Spinal cord (tissue), 10 donors: ENCODE results near the gene PROM1. TPM values are rescaled to one million over a fixed set of nuclear protein-coding genes. Genes with fewer than 3 reads are reported as not detected.

Experiments
- DNase-seq, 6 donors: peaks; one replicate each; pipeline versions ENCODE4 v3.0.0 to v3.0.0-alpha.2; 2013 to 2015; ENCODE audit warnings: low spot score in 6 of 6, low read depth in 4 of 6
- H3K27ac ChIP-seq: one replicate; pipeline ENCODE4 v1.5.1; 2013; ENCODE audit warnings: low read depth, low read length, control low read depth
- H3K27me3 ChIP-seq: one replicate; pipeline ENCODE4 v1.6.1; 2013; ENCODE audit warnings: low read length; ENCODE audit not compliant: control insufficient read depth, insufficient read depth
- H3K36me3 ChIP-seq: one replicate; pipeline ENCODE4 v1.6.1; 2013; ENCODE audit warnings: low read length; ENCODE audit not compliant: control insufficient read depth, insufficient read depth
- H3K4me1 ChIP-seq: one replicate; pipeline ENCODE4 v1.6.1; 2013; ENCODE audit warnings: low read length; ENCODE audit not compliant: control insufficient read depth, insufficient read depth
- H3K4me3 ChIP-seq: one replicate; pipeline ENCODE4 v1.5.1; 2013; ENCODE audit warnings: low read depth, low read length, control low read depth
- H3K9me3 ChIP-seq: one replicate; pipeline ENCODE4 v1.6.1; 2013; ENCODE audit warnings: low read length; ENCODE audit not compliant: control insufficient read depth, insufficient read depth
- WGBS: methylation state at CpG from one replicate; pipeline ENCODE4 v1.1.5; 2013; ENCODE audit warnings: missing lambda C conversion rate; ENCODE audit not compliant: insufficient coverage; 5-methylcytosine and 5-hydroxymethylcytosine counted together
- polyA plus RNA-seq, 2 donors: library from polyadenylated mRNA; unstranded; fragments of 120-200 nt; gene quantifications; one replicate each; pipeline ENCODE4 v1.2.1, GENCODE V29; 2013; ENCODE audit not compliant: insufficient read length in 2 of 2
- total RNA-seq, 2 donors: library from RNA; depleted of rRNA in 1 of 2; stranded (reverse); fragments of 120-200 nt in 1 of 2; fragments of >200 nt in 1 of 2; gene quantifications; one replicate each; pipeline versions ENCODE4 v1.2.3 to v1.2.4, GENCODE V29; 2013 to 2014
- donor health status: healthy.

The PROM1 gene
- total and polyA plus RNA-seq, 4 donors, result 18.8 to 58.0 (median 46.5) TPM

DNA sequence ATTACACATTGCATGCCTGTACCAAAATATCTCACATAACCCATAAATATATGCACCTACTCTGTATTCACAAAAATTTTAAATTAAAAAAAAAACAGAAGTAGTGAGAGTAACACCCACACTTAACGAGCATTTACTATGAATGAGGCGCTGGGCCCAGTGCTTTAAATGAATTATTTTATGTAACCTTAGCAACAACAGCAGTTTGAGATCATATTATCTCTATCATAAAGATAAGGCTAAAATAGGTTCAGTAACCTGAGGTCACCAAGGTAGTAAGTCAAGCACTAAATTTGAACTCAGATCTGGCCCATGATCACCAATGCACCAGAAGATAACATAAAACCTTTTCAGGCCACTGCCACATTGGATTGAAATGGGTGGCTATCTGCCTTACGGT, 5.3 kb upstream of the PROM1 start:
- WGBS, result no CpG with 5 or more reads among the region's 3 CpGs
- Histone ChIP-seq H3K27me3 (peaks cover 3% of the 10 kb centered on the region), H3K36me3 (no peaks in the 10 kb centered on the region), H3K27ac (no peak overlapping the region), H3K9me3 (no peaks in the 10 kb centered on the region), H3K4me3 (no peak overlapping the region), H3K4me1 (no peaks in the 10 kb centered on the region)
- no peak for DNase-seq

DNA sequence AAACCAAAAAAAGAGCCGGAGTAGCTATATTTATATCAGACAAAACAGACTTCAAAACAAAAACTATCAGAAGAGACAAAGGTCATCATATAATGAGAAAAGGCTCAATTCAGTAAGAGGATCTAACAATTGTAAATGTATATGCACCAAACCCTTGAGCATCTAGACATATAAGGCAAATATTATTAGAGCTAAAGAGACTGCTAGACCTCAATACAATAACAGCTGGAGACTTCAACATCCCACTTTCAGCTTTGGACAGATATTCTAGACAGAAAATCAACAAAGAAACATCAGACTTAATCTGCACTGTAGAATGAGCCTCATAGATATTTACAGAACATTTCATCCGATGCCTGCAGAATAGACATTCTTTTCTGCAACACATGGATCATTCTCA, 4.8 kb upstream of the PROM1 start:
- no peaks in the 10 kb centered on the region for H3K9me3 ChIP-seq
- WGBS, result 86% methylated on average over 1 of the region's 2 CpGs
- no peak overlapping the region for H3K27ac ChIP-seq
- peaks cover 5% of the 10 kb centered on the region for H3K4me1 ChIP-seq
- H3K36me3 ChIP-seq, result no peaks in the 10 kb centered on the region
- DNase-seq, result no peak
- H3K4me3 ChIP-seq, result no peak overlapping the region
- peaks cover 8% of the 10 kb centered on the region for H3K27me3 ChIP-seq

DNA sequence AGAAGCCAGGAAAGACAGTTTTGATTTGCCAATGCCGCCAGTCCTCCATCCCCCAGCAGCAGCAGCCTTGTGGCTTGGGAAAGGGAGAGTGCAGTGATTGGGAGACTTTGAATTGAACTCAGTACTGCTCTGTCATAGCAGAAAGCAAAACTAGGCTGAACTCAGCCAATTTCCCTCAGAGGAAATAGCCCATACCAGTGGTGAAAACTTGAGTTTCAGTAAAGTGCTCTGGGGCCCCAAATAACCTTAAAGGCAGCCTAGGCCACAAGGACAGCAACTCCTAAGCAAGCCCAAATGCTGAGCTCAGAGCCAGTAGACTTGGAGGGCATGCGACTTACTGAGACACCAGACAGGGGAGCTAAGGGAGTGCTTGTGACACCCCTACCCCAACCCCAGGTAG, 2.0 kb upstream of the PROM1 start:
- no peaks in the 10 kb centered on the region for H3K36me3 ChIP-seq
- no peak for DNase-seq
- H3K9me3 ChIP-seq, result no peaks in the 10 kb centered on the region
- 100% methylated on average over 2 of the region's 2 CpGs for WGBS
- peaks cover 26% of the 10 kb centered on the region for H3K27me3 ChIP-seq
- no peak overlapping the region for H3K4me3 ChIP-seq
- H3K4me1 ChIP-seq, result peaks cover 22% of the 10 kb centered on the region
- H3K27ac ChIP-seq, result no peak overlapping the region

DNA sequence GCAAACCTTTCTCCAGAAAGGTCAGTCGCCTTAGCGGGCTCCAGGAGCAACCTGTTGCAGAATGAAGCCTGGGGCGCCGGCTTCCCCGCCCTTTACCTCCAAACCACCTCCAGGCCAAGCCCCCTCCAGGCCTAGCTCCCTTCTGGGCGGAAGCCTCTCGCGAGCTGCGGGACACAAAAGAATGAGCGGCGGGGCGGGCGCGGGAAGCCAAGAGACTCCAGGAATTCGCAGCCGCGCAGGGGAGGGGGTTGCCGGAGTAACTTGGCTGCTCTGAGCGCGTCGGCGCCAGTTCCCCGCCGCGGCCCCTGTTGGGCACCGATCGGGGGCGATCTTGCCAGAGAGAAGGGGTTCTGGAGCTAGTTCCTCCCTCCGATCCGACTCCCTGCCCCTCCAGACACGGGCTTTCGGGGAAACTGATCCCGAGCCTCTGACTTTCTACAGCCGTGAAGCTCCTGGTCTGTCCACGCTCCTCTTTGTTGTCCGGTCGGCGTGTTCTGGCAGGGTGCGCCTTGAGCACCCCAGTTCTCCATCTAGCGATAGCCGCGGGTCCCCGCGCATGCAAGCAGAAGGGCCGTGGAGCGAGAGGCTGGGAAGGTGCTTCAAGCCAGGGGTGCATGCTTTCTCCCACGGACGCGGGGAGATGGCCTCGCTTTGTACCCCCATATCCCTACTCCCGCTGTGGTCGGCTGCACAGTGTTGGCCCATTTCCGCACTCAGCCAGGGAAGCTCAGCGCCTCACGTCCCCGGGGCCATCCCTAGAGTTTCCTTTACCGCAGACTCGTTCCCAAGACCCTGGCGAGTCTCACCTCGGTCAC, 1.2 kb downstream of the PROM1 start:
- WGBS, result 0% methylated on average over 60 of the region's 60 CpGs
- peaks cover 22% of the 10 kb centered on the region for H3K4me1 ChIP-seq
- peaks cover 26% of the 10 kb centered on the region for H3K27me3 ChIP-seq
- peak overlapping the region; percentile 67 for H3K4me3 ChIP-seq
- no peaks in the 10 kb centered on the region for H3K9me3 ChIP-seq
- peak overlapping the region; percentile 42 for H3K27ac ChIP-seq
- peak in 3 of 6 donors; percentile 15 to 88 (median 85) for DNase-seq
- H3K36me3 ChIP-seq, result no peaks in the 10 kb centered on the region

DNA sequence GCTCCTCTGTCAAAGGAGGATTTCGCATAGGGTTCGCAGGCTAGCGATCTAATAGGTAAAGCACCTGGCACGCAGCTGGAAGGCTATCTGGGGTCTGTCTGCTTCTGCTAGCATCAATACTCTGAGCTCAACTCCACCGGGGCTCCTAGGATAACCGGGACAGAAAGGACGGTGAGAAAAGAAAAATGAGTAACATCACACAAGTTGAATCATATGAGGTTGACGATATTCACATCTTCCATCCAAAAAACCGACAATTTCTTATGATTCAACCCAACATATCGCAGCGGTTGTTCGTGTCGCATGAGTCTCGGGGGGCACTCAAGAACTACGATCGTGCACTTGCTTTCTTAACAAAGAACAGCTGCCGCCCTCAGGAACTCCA, 1.8 kb downstream of the PROM1 start:
- DNase-seq, result no peak
- Histone ChIP-seq H3K4me3 (peak overlapping the region; percentile 67), H3K27ac (peak overlapping the region; percentile 42), H3K27me3 (peaks cover 26% of the 10 kb centered on the region), H3K4me1 (peaks cover 22% of the 10 kb centered on the region), H3K36me3 (no peaks in the 10 kb centered on the region), H3K9me3 (no peaks in the 10 kb centered on the region)
- 2% methylated on average over 10 of the region's 17 CpGs for WGBS

DNA sequence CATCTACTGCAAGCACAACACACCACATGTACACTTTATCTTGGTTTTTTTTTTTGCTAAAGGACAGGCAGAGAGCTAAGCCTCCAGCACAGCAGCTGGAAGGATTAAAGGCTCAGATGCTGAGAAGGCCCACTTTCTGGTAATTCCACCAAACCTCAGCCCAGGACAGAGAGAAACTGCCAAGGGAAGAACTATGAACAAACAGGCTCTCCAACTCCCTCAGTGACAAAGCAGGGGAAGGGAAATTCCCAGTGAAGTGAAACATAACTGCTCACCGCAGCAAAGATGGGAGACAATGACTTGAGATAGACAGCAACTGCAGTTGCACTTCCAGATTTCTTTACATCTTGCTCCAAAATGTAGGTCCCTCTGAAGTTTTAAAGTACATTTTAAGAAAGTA, 4.8 kb downstream of the PROM1 start:
- Histone ChIP-seq H3K27me3 (peaks cover 23% of the 10 kb centered on the region), H3K27ac (no peak overlapping the region), H3K4me3 (no peak overlapping the region), H3K36me3 (no peaks in the 10 kb centered on the region), H3K9me3 (no peaks in the 10 kb centered on the region), H3K4me1 (peaks cover 22% of the 10 kb centered on the region)
- DNase-seq, result no peak
- WGBS, result no CpG with 5 or more reads among the region's 1 CpG

DNA sequence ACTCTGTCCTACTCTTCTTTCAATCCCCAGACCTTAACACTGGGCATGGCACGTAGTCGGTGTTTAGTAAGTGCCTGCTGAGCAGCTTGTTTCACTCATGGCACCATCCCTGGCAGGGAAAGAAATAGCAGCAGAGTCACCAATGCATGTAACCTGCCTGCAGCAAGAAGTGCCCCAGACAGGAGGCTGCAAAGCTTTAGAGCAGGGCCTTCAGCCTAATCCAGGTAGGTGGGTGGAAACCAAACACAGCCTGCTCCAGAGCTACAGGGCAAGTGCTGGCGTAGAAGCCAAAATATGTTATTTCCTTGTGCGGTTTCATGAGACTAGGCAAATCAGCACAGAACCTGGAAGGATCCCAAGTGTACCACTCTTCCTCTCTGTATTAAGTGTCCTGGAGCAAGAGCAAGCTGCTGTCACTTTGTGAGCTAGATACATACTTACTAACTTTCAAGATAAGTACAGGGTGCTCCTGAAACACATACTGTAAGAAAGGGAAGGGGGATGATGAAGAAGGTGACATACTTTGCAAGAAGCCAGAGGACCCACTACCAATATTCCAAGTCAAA, 5.5 kb downstream of the PROM1 start:
- Histone ChIP-seq H3K27me3 (peaks cover 15% of the 10 kb centered on the region), H3K4me3 (no peak overlapping the region), H3K9me3 (no peaks in the 10 kb centered on the region), H3K36me3 (no peaks in the 10 kb centered on the region), H3K4me1 (peaks cover 14% of the 10 kb centered on the region), H3K27ac (no peak overlapping the region)
- whole genome bisulfite sequencing, result 96% methylated on average over 4 of the region's 4 CpGs
- no peak for DNase-seq

DNA sequence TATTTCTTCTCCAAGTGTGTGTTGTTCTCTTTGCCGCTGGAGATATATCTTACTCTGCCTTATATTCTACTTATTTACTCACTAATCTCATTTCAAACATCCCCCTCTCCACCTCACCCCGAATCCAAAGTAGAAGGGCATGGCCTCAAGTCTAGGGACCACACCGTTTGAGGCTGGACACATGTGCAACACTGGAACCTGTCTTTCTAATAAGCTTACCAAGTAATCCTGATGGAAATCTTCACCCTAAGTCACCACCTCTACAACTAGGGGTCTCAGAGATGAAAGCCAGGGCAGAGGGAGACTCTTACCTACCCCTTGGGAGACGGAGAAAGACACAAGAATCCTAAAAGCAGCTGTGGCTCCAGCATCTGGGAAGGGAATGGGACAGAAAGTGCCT, 6.0 kb downstream of the PROM1 start:
- 92% methylated on average over 3 of the region's 4 CpGs for WGBS
- H3K27me3 ChIP-seq, result peaks cover 10% of the 10 kb centered on the region

DNA sequence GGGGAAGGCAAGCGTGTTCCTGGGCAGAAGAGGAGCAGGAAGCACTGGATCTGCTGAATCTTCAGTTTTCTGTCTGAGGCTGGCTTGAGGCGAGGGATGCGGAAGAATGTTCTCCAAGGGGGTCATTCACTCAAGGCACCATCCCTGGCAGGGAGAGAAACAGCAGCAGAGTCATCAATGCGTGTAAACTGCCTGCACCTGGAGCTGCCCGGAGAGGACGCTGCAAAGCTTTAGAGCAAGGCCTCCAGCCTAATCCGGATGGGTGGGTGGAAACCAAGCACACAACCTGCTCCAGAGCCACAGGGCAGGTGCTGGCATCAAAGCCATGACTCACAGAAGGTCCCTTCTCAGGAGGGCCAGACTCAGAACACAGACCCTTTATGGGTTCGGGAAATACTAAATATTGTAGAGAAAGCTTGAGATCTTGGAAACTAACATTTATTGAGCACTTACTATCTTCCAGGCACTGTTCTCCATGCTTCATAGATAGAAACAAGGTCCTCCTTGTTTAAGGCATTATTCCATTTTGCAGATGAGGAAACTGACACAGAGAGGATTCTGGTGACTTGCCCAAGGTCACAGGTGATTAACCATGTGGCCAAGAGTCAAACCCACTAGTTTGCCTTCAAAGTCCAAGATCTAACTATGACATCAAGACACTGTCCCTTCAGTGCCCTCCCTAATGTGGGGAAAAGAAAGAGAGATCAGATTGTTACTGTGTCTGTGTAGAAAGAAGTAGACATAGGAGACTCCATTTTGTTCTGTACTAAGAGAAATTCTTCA, 7.7 kb downstream of the PROM1 start:
- DNase-seq, result no peak
- 81% methylated on average over 8 of the region's 8 CpGs for WGBS
- Histone ChIP-seq H3K4me3 (no peak overlapping the region), H3K4me1 (no peaks in the 10 kb centered on the region), H3K27me3 (no peaks in the 10 kb centered on the region), H3K36me3 (no peaks in the 10 kb centered on the region), H3K9me3 (no peaks in the 10 kb centered on the region), H3K27ac (no peak overlapping the region)

More for the DNA sequence above, 6.0 kb downstream of the PROM1 start:
- no peak for DNase-seq
- Histone ChIP-seq H3K4me1 (peaks cover 9% of the 10 kb centered on the region), H3K27ac (no peak overlapping the region), H3K4me3 (no peak overlapping the region), H3K9me3 (no peaks in the 10 kb centered on the region), H3K36me3 (no peaks in the 10 kb centered on the region)
